Neural cell (in vitro differentiated cells): ENCODE measurements around the gene TMEM184A.

Experiments
- EP300 ChIP-seq: fragments of 450-650 bp; conservative IDR thresholded peaks from 2 replicates; pipeline ENCODE4 v1.6.1; 2014; ENCODE audit warnings: antibody characterized with exemption, mild to moderate bottlenecking, moderate library complexity; ENCODE audit not compliant: poor library complexity, severe bottlenecking
- EZH2 ChIP-seq: fragments of 200-600, 300-800 bp; shearing (Covaris generic), sonication (generic); IDR thresholded peaks from 2 replicates; pipeline ENCODE4 v1.6.1; 2014; ENCODE audit warnings: antibody characterized with exemption, low read length, borderline replicate concordance, mild to moderate bottlenecking; ENCODE audit not compliant: insufficient read depth, poor library complexity, severe bottlenecking
- POLR2AphosphoS5 ChIP-seq: IDR thresholded peaks from 2 replicates; pipeline ENCODE4 v1.6.1; 2012
- RAD21 ChIP-seq: fragments of 450-650 bp; conservative IDR thresholded peaks from 2 replicates; pipeline ENCODE4 v1.6.1; 2014; ENCODE audit warnings: antibody characterized with exemption, mild to moderate bottlenecking, moderate library complexity
- REST ChIP-seq: IDR thresholded peaks from 2 replicates; pipeline ENCODE4 v1.6.1; 2012; ENCODE audit warnings: borderline replicate concordance
- TAF1 ChIP-seq: IDR thresholded peaks from 2 replicates; pipeline ENCODE4 v1.6.1; 2012; ENCODE audit warnings: low read depth
- TF ChIP-seq, protein P1 (sequence below): fragments of 450-650 bp; IDR thresholded peaks from 2 replicates; pipeline ENCODE4 v1.5.1; 2014; ENCODE audit warnings: antibody characterized with exemption, mild to moderate bottlenecking, moderate library complexity; ENCODE audit not compliant: poor library complexity, severe bottlenecking

- no peak for TF ChIP-seq RAD21
- TF ChIP-seq, protein P1, sequence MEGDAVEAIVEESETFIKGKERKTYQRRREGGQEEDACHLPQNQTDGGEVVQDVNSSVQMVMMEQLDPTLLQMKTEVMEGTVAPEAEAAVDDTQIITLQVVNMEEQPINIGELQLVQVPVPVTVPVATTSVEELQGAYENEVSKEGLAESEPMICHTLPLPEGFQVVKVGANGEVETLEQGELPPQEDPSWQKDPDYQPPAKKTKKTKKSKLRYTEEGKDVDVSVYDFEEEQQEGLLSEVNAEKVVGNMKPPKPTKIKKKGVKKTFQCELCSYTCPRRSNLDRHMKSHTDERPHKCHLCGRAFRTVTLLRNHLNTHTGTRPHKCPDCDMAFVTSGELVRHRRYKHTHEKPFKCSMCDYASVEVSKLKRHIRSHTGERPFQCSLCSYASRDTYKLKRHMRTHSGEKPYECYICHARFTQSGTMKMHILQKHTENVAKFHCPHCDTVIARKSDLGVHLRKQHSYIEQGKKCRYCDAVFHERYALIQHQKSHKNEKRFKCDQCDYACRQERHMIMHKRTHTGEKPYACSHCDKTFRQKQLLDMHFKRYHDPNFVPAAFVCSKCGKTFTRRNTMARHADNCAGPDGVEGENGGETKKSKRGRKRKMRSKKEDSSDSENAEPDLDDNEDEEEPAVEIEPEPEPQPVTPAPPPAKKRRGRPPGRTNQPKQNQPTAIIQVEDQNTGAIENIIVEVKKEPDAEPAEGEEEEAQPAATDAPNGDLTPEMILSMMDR: no peak
- no peak for TF ChIP-seq REST
- TF ChIP-seq TAF1: no peak
- no peak for TF ChIP-seq POLR2AphosphoS5
- TF ChIP-seq EZH2: no peak
- no peak for TF ChIP-seq EP300
These were observed 30.3 kb upstream of the TMEM184A start for GRCh38 chr7:1586126-1586826.
